ENCODE results near the gene AUH. TPM values are rescaled to one million over a fixed set of nuclear protein-coding genes. Genes with fewer than 3 reads are reported as not detected.

AUH gene
- total RNA-seq, 4 donors from 2014 or later, result 37.1 to 59.9 (median 49.7) TPM

GRCh38 chr9:91301161-91301560 is 60.6 kb downstream of the AUH start:
- H3K36me3 ChIP-seq, result no peaks in the 10 kb centered on the region
- H3K9me3 ChIP-seq, result no peaks in the 10 kb centered on the region
- TF ChIP-seq CTCF (IDR thresholded peaks at IDR 0.05) (no peak), POLR2A (IDR thresholded peaks at IDR 0.05) (no peak)
- peaks cover 0 to 15% (median 0%) of the 10 kb centered on the region in 4 donors for H3K4me1 ChIP-seq
- H3K4me3 ChIP-seq, result no peak overlapping the region
- peak overlapping the region in 2 of 4 donors; percentile 19 to 35 for H3K27ac ChIP-seq
- DNase-seq, result no peak
- no peaks in the 10 kb centered on the region for H3K27me3 ChIP-seq

GRCh38 chr9:91298311-91298710 is 63.4 kb downstream of the AUH start:
- Histone ChIP-seq H3K36me3 (peaks cover 0 to 25% (median 0%) of the 10 kb centered on the region in 3 donors), H3K9me3 (no peaks in the 10 kb centered on the region), H3K27ac (peak overlapping the region in 1 of 4 donors; percentile 62), H3K4me1 (peaks cover 0 to 15% (median 0%) of the 10 kb centered on the region in 4 donors), H3K27me3 (no peaks in the 10 kb centered on the region), H3K4me3 (no peak overlapping the region)
- no peak for TF ChIP-seq POLR2A (IDR thresholded peaks at IDR 0.05)
- TF ChIP-seq CTCF (IDR thresholded peaks at IDR 0.05), result no peak
- DNase-seq, result no peak

- H3K27me3 ChIP-seq, result no peaks in the 10 kb centered on the region
- no peak overlapping the region for H3K4me3 ChIP-seq
- H3K36me3 ChIP-seq, result peaks cover 0 to 34% (median 0%) of the 10 kb centered on the region in 3 donors
- peaks cover 0 to 8% (median 0%) of the 10 kb centered on the region in 4 donors for H3K4me1 ChIP-seq
- TF ChIP-seq POLR2A (IDR thresholded peaks at IDR 0.05), result no peak
- TF ChIP-seq CTCF (IDR thresholded peaks at IDR 0.05), result no peak
- H3K9me3 ChIP-seq, result no peaks in the 10 kb centered on the region
- no peak overlapping the region for H3K27ac ChIP-seq
- no peak for DNase-seq
Observed at GRCh38 chr9:91297306-91297705, 64.4 kb downstream of the AUH start.

- Histone ChIP-seq H3K9me3 (no peaks in the 10 kb centered on the region), H3K36me3 (peaks cover 0 to 35% (median 0%) of the 10 kb centered on the region in 3 donors)
- no peak for TF ChIP-seq POLR2A (IDR thresholded peaks at IDR 0.05)
- TF ChIP-seq CTCF (IDR thresholded peaks at IDR 0.05), result no peak
Observed at GRCh38 chr9:91296354-91296753, 65.4 kb downstream of the AUH start.

GRCh38 chr9:91295357-91295756 is 66.4 kb downstream of the AUH start:
- DNase-seq, result no peak
- no peaks in the 10 kb centered on the region for H3K27me3 ChIP-seq
- H3K9me3 ChIP-seq, result no peaks in the 10 kb centered on the region
- H3K4me3 ChIP-seq, result no peak overlapping the region
- TF ChIP-seq CTCF (IDR thresholded peaks at IDR 0.05) (no peak), POLR2A (IDR thresholded peaks at IDR 0.05) (no peak)
- H3K36me3 ChIP-seq, result peaks cover 0 to 35% (median 0%) of the 10 kb centered on the region in 3 donors
- H3K4me1 ChIP-seq, result peaks cover 0 to 6% (median 0%) of the 10 kb centered on the region in 4 donors
- H3K27ac ChIP-seq, result no peak overlapping the region

More at GRCh38 chr9:91296354-91296753, 65.4 kb downstream of the AUH start:
- Histone ChIP-seq H3K27me3 (no peaks in the 10 kb centered on the region), H3K4me3 (no peak overlapping the region), H3K4me1 (peaks cover 0 to 6% (median 0%) of the 10 kb centered on the region in 4 donors), H3K27ac (no peak overlapping the region)
- no peak for DNase-seq

DNA sequence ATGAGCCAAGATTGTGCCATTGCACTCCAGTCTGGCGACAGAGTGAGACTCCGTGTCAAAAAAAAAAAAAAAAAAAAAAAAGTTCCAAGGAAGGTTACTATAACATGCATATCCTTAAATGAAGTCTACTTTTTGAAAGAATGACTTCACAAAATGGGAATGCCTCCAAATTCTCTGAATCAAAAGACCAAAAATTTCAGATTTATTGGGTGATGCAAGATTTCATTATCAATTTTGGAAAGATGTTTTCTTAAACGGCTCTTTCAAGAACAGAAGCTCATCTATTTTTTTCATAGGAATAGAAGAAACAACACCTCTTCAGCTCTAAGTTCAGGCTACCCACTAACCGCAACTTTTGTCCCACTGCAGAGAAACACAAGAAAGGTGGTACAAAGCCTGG is 69.9 kb downstream of the AUH start:
- TF ChIP-seq POLR2A (IDR thresholded peaks at IDR 0.05), result no peak
- no peak for TF ChIP-seq CTCF (IDR thresholded peaks at IDR 0.05)
- H3K27me3 ChIP-seq, result no peaks in the 10 kb centered on the region
- H3K9me3 ChIP-seq, result no peaks in the 10 kb centered on the region
- no peak overlapping the region for H3K4me3 ChIP-seq
- DNase-seq, result no peak
- H3K36me3 ChIP-seq, result peaks cover 0 to 35% (median 0%) of the 10 kb centered on the region in 3 donors
- H3K4me1 ChIP-seq, result no peaks in the 10 kb centered on the region
- H3K27ac ChIP-seq, result no peak overlapping the region

All from Peyer's patch (tissue), 4 donors.